IPS-18a (cell line): Measurements from ENCODE around the gene RPTOR.

ENCODE experiments used
- H3K27ac ChIP-seq: one replicate; pipeline ENCODE4 v1.5.1; 2013; ENCODE audit warnings: low read length
- H3K27me3 ChIP-seq: one replicate; pipeline ENCODE4 v1.6.1; 2013; ENCODE audit warnings: mild to moderate bottlenecking, low read length; ENCODE audit not compliant: control insufficient read depth, insufficient read depth
- H3K36me3 ChIP-seq: one replicate; pipeline ENCODE4 v1.6.1; 2013; ENCODE audit warnings: low read depth, low read length; ENCODE audit not compliant: control insufficient read depth
- H3K4me1 ChIP-seq: one replicate; pipeline ENCODE4 v1.6.1; 2013; ENCODE audit warnings: low read depth, low read length; ENCODE audit not compliant: control insufficient read depth
- H3K4me3 ChIP-seq: one replicate; pipeline ENCODE4 v1.5.1; 2013; ENCODE audit warnings: low read length
- H3K9ac ChIP-seq: one replicate; pipeline ENCODE4 v1.6.1; 2013; ENCODE audit warnings: mild to moderate bottlenecking, low read length, moderate library complexity
- H3K9me3 ChIP-seq: one replicate; pipeline ENCODE4 v1.6.1; 2013; ENCODE audit warnings: low read depth, low read length; ENCODE audit not compliant: control insufficient read depth

RPTOR gene

DNA sequence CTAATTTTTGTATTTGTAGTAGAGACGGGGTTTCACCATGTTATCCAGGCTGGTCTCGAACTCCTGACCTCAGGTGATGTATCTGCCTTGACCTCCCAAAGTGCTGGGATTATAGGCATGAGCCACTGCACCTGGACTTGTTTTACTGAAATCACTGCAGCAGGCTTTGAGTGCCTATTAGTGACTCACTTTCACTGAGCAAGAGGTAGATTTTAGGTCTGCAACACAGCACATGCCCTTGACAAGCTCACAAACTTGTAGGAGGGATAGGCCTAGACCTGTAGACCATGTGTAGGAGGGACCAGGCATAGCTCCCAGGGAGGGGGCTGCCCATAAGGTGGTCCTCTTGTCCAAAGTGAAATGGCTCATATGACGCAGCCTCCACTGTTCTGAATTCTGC, 27.0 kb upstream of the RPTOR start:
- Histone ChIP-seq H3K36me3 (no peaks in the 10 kb centered on the region), H3K27ac (no peak overlapping the region), H3K27me3 (no peaks in the 10 kb centered on the region), H3K9ac (no peak overlapping the region), H3K9me3 (no peaks in the 10 kb centered on the region), H3K4me3 (no peak overlapping the region), H3K4me1 (no peaks in the 10 kb centered on the region)

DNA sequence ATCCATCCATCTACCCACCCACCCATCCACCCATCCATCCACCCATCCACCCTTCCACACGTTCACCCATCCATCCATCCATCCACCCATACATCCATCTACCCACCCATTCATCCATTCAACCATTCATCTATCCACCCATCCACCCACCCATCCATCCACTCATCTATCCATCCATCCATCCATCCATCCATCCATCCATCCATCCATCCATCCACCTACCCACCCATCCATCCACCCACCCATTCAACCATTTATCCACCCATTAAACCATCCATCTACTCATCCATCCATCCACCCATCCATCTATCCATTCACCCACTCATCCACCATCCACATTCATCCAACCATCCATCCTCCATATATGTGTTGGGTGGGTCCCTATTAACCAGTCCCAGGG, 26.2 kb upstream of the RPTOR start:
- Histone ChIP-seq H3K4me1 (no peaks in the 10 kb centered on the region), H3K9me3 (no peaks in the 10 kb centered on the region), H3K4me3 (no peak overlapping the region), H3K27me3 (no peaks in the 10 kb centered on the region), H3K36me3 (no peaks in the 10 kb centered on the region), H3K9ac (no peak overlapping the region), H3K27ac (no peak overlapping the region)

DNA sequence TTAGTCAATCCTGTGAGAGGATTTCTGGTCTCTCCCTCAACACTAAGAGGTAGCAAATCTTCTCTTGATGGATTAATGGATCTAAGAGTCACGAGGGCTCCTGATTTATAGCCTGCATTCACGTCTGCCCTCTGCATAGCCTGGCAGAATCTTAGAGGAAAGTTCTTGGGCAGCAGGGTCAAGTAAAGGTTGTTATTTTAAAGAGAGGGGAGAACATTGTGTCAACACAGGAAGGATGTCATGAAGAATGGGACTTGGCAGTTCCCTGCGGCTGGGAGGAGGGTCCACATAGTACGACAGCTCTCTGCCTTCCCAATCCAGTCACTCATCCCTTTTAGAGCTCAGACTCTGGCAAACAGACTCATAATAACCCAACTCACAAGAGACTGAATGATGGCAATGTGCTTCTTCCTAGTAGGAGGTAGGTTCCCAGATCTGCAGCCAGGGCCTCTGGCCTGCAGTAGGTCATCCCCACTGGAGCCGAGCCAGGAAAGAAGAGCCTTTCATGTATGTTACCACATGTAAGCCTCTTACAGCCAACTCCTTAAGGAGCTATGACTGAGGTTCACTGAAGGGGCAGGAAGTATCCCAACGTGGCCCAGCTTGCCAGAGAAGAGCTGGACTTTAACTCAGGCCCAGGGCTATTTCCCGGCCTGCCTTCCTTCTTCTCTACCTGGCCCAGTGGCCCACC, 25.4 kb upstream of the RPTOR start:
- Histone ChIP-seq H3K27me3 (no peaks in the 10 kb centered on the region), H3K9me3 (no peaks in the 10 kb centered on the region)

DNA sequence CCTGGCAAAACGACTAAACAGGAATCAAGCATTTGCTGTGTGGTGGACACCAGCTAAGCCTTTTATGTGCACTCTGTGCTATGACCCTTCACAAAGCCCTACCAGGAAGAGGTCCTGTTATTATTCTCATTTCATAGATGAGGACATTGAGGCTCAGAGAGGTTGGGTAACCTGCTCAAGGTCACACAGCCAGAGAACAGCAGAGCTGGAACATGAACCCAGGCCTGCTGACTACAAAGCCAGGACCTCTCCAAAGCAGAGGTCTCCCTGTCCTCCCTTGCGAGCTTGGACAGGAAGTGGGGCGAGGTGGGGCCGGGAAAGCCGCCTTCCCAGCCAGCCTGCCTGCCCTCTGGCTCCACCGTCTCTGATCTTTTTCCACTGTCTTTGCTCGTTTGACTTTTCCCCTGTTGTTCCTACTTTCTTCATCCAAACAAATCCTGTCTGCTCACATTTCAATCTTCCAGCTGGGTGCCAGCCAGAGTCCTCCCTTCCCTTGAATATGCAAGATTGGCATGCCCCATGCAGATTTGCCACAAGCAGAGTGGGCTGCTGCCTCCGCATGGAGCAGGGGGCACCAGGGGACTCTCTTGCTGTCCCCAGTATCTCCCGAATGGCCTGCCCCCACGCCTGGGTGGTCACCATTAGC, 23.7 kb upstream of the RPTOR start:
- H3K4me1 ChIP-seq: no peaks in the 10 kb centered on the region
- H3K27ac ChIP-seq: no peak overlapping the region

More for the DNA sequence above, 25.4 kb upstream of the RPTOR start:
- Histone ChIP-seq H3K4me1 (no peaks in the 10 kb centered on the region), H3K36me3 (no peaks in the 10 kb centered on the region), H3K4me3 (no peak overlapping the region), H3K27ac (no peak overlapping the region), H3K9ac (no peak overlapping the region)

DNA sequence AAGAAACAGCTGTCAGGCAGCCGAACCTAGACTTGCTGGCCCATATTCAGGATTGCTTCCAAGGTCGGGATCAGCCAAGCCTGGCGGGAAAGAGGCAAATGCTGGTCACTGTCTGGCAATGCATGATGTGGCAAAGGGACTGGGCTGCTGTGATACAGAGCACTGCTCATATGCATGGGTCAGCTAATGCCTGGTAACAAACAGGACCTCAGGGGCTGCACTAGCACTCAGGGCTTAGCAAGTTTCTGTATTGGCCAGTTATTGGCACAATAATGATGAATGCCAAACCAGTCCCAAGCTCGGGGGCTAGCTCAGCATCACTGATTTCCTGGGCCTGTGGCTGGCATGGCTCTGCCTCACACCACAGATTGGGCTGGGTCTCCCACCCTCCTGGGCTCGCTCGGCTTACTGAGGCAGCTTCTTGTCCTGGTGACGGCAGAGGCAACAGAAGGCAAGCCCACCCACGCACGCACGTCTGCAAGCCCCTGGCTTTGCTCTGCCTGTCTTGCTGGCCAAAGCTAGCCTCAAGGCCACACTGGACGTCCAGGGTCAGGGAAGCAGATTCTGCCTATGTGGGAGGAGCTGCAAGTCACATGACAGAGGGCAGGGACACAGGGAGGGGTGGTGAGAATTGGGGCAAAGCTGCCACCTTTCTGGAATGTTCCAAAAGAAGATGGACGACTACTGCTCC, 21.4 kb upstream of the RPTOR start:
- no peak overlapping the region for H3K27ac ChIP-seq
- no peaks in the 10 kb centered on the region for H3K36me3 ChIP-seq
- H3K9me3 ChIP-seq: no peaks in the 10 kb centered on the region
- H3K27me3 ChIP-seq: no peaks in the 10 kb centered on the region
- no peak overlapping the region for H3K9ac ChIP-seq
- peaks cover 7% of the 10 kb centered on the region for H3K4me1 ChIP-seq
- no peak overlapping the region for H3K4me3 ChIP-seq

More for the DNA sequence above, 23.7 kb upstream of the RPTOR start:
- Histone ChIP-seq H3K4me3 (no peak overlapping the region), H3K9ac (no peak overlapping the region), H3K27me3 (no peaks in the 10 kb centered on the region), H3K9me3 (no peaks in the 10 kb centered on the region), H3K36me3 (no peaks in the 10 kb centered on the region)

DNA sequence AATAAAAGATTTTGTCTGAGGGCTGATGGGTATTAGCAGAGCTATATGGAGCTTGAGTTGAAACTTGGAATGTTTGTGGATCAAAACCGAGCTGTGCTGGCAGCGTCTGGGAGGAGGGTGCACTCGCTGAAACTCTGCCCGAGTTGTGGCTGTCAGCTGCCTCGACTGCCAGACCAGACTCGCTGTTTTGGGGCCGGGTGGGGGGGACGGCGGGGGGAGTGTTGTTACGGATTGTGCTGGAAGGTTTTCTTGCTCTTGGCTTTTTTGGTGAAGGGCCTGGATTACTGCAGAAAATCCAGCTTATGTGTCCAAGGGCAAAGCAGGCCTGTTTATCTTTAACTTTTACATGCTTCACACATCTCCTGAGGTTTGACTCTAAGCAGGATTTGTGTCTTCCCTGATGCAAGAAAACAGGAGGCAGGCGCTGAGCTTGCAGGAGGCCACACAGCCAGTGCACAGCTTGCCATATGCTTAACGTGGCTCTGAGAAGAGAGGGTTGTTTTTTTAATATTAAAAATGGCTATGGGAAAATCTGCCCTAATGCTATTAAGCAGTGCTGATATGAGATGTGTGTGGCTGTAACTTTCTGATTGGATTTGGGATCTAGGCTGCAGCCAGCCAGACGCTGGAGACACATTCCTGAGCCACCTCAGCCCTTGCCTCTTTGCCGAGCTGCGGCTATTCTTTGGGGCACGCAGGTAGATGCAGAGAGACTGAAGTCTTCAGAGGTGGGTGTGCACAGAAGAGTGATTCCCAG, 20.5 kb upstream of the RPTOR start:
- Histone ChIP-seq H3K27ac (no peak overlapping the region), H3K27me3 (no peaks in the 10 kb centered on the region), H3K9ac (no peak overlapping the region), H3K4me3 (no peak overlapping the region), H3K9me3 (no peaks in the 10 kb centered on the region), H3K4me1 (peaks cover 7% of the 10 kb centered on the region), H3K36me3 (no peaks in the 10 kb centered on the region)

DNA sequence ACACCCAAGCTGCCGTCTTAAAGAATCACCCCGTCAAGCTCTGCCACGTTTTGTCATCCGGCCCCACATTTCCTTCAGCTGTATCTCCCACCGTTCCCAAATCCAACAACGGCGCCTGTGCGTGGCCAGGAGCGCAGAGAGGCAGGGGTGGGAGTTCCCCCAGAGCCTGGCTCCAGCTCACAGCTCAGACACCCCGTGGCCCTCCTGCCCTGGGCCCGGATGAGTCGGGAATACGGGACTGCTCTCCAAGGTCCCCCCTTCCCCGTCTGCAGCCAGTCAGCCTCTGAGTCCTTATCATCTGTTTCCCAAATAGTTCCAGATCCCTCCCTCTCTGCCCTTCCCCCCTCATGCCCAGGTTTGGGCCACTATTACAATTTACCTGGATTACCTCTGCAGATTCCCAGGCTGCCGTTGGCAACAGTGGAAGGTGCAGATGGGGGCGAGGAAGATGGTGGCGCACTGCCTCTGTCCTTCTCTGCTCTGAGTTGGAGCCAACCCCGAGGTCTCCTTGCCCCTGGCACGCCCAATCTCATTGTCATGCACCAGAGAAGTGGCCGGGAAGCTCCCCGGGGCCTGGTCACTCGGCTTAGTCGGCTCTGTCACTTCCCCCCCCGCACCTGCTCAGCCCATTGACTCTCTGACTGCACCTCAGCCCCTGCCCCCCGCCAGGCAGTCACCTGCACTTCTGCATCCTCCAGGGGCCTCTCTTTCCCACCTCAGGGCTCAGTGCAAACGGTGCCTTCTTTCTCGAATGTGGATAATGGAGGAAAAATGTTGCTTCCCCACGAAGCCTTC, 18.3 kb upstream of the RPTOR start:
- Histone ChIP-seq H3K36me3 (no peaks in the 10 kb centered on the region), H3K4me3 (peak overlapping the region; percentile 1), H3K9me3 (no peaks in the 10 kb centered on the region), H3K27me3 (no peaks in the 10 kb centered on the region), H3K4me1 (peaks cover 7% of the 10 kb centered on the region), H3K27ac (no peak overlapping the region), H3K9ac (no peak overlapping the region)

DNA sequence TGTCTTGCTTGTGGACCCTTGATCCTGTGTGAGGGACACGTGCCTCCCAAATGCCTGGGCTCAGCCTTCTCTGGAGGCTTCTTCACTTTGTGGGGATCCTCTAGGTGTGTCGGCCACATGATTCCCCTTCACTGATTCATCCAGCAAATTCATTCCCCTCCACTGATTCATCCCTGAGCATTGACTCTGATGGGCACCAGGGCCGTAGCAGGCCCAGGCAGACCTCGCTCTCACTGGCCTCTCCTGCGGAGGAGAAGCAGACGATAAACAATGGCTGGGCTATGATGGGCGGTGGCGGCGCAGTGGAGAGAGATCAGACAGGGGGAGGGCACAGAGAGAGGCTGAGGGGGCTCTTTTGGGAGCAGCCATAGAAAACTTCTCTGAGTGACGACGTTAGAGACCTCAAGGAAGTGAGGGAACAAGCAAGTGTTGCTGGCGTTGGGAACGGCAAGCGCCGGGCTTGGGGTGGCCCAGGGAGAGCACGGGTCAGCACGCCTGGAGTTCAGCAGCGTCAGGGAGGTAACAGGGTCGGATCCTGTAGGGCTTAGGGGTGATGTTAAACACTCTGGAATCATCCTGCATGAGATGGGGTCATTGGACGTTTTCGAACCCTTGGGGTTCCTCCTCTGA, 17.5 kb upstream of the RPTOR start:
- no peak overlapping the region for H3K27ac ChIP-seq
- no peaks in the 10 kb centered on the region for H3K36me3 ChIP-seq
- H3K9me3 ChIP-seq: no peaks in the 10 kb centered on the region
- H3K9ac ChIP-seq: no peak overlapping the region
- no peaks in the 10 kb centered on the region for H3K27me3 ChIP-seq
- no peak overlapping the region for H3K4me3 ChIP-seq
- H3K4me1 ChIP-seq: peaks cover 7% of the 10 kb centered on the region

DNA sequence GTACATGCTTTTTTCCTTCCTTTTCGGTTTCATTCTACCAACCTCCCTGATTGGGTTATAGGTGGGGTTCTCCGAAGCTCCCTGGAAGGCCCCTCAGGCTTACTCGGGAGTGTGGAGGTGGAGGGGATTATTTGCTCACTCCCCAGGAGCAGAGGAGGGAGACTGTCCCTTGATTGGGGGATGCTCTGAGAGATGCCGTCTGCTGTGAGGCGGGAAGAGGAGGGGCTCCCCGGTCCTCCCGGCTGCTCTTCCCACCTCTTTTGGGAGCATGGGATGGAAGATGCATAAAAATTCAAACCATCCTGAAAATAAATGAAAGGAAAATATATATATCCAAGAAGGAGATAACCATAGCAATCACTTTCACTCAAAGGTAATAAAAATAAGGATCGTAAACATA, 16.1 kb upstream of the RPTOR start:
- Histone ChIP-seq H3K36me3 (no peaks in the 10 kb centered on the region), H3K9ac (no peak overlapping the region), H3K9me3 (no peaks in the 10 kb centered on the region), H3K27me3 (no peaks in the 10 kb centered on the region), H3K4me1 (peaks cover 7% of the 10 kb centered on the region), H3K4me3 (no peak overlapping the region), H3K27ac (no peak overlapping the region)

DNA sequence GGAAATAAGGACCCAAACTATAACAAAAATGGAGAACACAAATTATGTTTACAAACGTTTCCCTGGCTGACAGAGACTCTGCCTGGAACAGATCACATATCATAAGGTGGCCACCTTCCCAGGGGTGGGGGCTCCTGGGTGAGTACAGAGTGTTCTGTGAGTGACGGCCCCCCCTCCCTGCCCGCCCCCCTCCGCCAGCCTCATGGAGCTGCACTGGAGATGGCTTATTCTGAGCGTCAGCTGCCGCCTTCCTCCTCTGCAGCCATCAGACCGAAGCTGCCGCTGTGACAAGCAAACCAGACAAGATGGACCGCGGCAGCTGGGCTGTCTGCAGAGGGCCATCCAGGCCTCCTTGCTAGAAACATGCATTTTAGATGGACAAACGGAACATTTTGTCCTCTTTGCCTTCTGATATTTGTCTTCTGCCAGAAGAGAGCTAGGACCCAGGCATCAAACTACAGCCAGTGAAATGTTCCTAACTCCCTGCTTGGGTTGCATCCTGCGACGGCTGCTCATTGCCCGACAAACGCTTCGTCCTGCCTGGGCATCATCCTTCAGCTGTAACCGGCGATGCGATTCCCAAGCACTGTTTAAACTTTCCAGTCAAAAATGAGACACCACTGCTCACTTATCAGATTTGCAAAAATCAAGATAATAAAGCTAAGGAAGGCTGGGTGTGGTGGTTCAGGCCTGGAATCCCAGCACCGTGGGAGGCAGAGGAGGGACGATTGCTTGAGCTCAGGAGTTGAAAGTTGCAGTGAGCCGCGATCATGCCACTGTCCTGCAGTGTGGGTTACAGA, 15.3 kb upstream of the RPTOR start:
- Histone ChIP-seq H3K27me3 (no peaks in the 10 kb centered on the region), H3K9ac (no peak overlapping the region), H3K27ac (no peak overlapping the region), H3K4me1 (peaks cover 7% of the 10 kb centered on the region), H3K9me3 (no peaks in the 10 kb centered on the region), H3K36me3 (no peaks in the 10 kb centered on the region), H3K4me3 (no peak overlapping the region)
